Ovary (tissue), 9 donors: ENCODE data around the gene HOXD9. TPM values are rescaled to one million over a fixed set of nuclear protein-coding genes. Genes with fewer than 3 reads are reported as not detected.

Experiments used
- DNase-seq, 5 donors: peaks; one replicate each; pipeline ENCODE4 v3.0.0-alpha.2; 2019 to 2020
- H3K27ac ChIP-seq, 2 donors: fragments of 200-600 bp; one replicate each; pipeline versions ENCODE4 v1.5.1 to v1.8.0; 2019 to 2022
- H3K27me3 ChIP-seq: fragments of 200-600 bp; one replicate; pipeline ENCODE4 v1.8.0; 2022
- H3K36me3 ChIP-seq: fragments of 200-600 bp; sonication (generic); one replicate; pipeline ENCODE4 v1.5.1; 2019
- H3K4me1 ChIP-seq: one replicate; pipeline ENCODE4 v1.8.1; 2013; ENCODE audit warnings: mild to moderate bottlenecking, moderate library complexity; ENCODE audit not compliant: insufficient read depth
- H3K4me3 ChIP-seq: fragments of 200-600 bp; sonication (generic); one replicate; pipeline ENCODE4 v1.5.1; 2017
- H3K9me3 ChIP-seq, 2 donors: fragments of 200-600 bp in 1 of 2; sonication (generic) in 1 of 2; one replicate each; pipeline versions ENCODE4 v1.5.1 to v1.8.1; 2013 to 2019; ENCODE audit warnings: mild to moderate bottlenecking in 1 of 2, moderate library complexity in 1 of 2
- CTCF ChIP-seq, 3 donors: fragments of 450-650 bp in 2 of 3; fragments of 200-600 bp in 1 of 3; IDR thresholded peaks; one replicate each; pipeline versions ENCODE4 v1.5.1 to v1.8.0; 2016 to 2022; ENCODE audit warnings: antibody characterized with exemption in 3 of 3, mild to moderate bottlenecking in 1 of 3
- EP300 ChIP-seq: sonication (generic); formaldehyde crosslinking; IDR thresholded peaks from one replicate; pipeline ENCODE4 v1.6.1; 2017; ENCODE audit warnings: antibody characterized with exemption
- POLR2A ChIP-seq: fragments of 450-650 bp; IDR thresholded peaks from one replicate; pipeline ENCODE4 v1.6.1; 2017; ENCODE audit warnings: antibody characterized with exemption, mild to moderate bottlenecking, moderate library complexity
- WGBS, 3 donors: extraction: QIAGEN DNeasy Blood & Tissue Kit in 1 of 3; methylation state at CpG; one replicate each; pipeline versions ENCODE4 v1.1.5 to v1.1.7; 2013 to 2017; 5-methylcytosine and 5-hydroxymethylcytosine counted together
- intact Hi-C, 4 donors: fragments of 100-400 bp; cut with DNase I; formaldehyde crosslinking; loops; one replicate each; pipeline versions ENCODE4 v1.11.0 to v1.15.1; 2022 to 2023
- polyA plus RNA-seq, 2 donors: library from polyadenylated mRNA; stranded (reverse); fragments of 200-250 nt in 1 of 2; fragments of 350-450 nt in 1 of 2; fragmentation: Illumina TruSeq in 1 of 2; extraction: RNeasy Lipid Tissue Mini Kit (QIAGEN cat#74804) in 1 of 2; gene quantifications; one replicate each; pipeline ENCODE4 v1.2.3, GENCODE V29; 2013 to 2014
- total RNA-seq, 7 donors: library from RNA; depleted of rRNA in 2 of 7; stranded (reverse); fragments of >200 nt in 2 of 7; fragmentation: NEBNext Ultra II Directional in 3 of 7; extraction: Animal tissue kit (Norgen Biotek cat#: 25700) in 3 of 7; gene quantifications; one replicate each; pipeline versions ENCODE4 v1.1.0 to v1.2.4, GENCODE V29; 2016 to 2023
- donor health status: DM: no; HTN: no; CAD: no; lungs with moderate emphysema.
- donor health status: DM: no; HTN: no; CAD: no.
- donor health status: Bipolar disorder and iron deficiency.
- donor health status: DM: yes; HTN: yes; CAD: no.
- donor health status: DM: no; HTN: no; CAD: no.
- donor health status: DM: yes; HTN: yes; CAD: no.

Gene HOXD9
- total and polyA plus RNA-seq, 9 donors: 9.7 to 20.6 (median 12.8) TPM

- Histone ChIP-seq H3K4me1 (peaks cover 16% of the 10 kb centered on the region), H3K27me3 (no peaks in the 10 kb centered on the region), H3K4me3 (peak overlapping the region; percentile 53), H3K27ac (peak overlapping the region; percentile 80 to 99), H3K36me3 (no peaks in the 10 kb centered on the region), H3K9me3 (no peaks in the 10 kb centered on the region)
- TF ChIP-seq CTCF (IDR thresholded peaks at IDR 0.05): no peak
- TF ChIP-seq EP300: no peak
- no peak for TF ChIP-seq POLR2A
- DNase-seq: peak in 4 of 5 donors; percentile 38 to 62 (median 48)
- intact Hi-C loops: loop anchor here in 1 of 4 donors (10.0 kb wide), 1 partner anchor 1126 kb away; the partner anchor contains the start of gene NFE2L2
- WGBS, 3 donors: 4 to 12% (median 9%) methylated on average over 28 of the region's 28 CpGs
These were observed 16.6 kb downstream of the HOXD9 start for GRCh38 chr2:176138923-176139660.

GRCh38 chr2:176139661-176140512, 17.4 kb downstream of the HOXD9 start:
- intact Hi-C loops: loop anchor here (2.0 to 10.0 kb wide), 7 partner anchors 125 to 1125 kb away; partner anchors contain the start of genes MTX2 (in 1 of the 4) and NFE2L2 (in 1 of the 4)
- Histone ChIP-seq H3K27me3 (no peaks in the 10 kb centered on the region), H3K9me3 (no peaks in the 10 kb centered on the region), H3K4me1 (peaks cover 10% of the 10 kb centered on the region), H3K27ac (peak overlapping the region; percentile 80 to 99), H3K36me3 (no peaks in the 10 kb centered on the region), H3K4me3 (peak overlapping the region; percentile 53)
- TF ChIP-seq POLR2A: peak; percentile 42
- TF ChIP-seq EP300: no peak
- TF ChIP-seq CTCF (IDR thresholded peaks at IDR 0.05): no peak
- peak; percentile 72 to 81 (median 75) for DNase-seq
- WGBS, 3 donors: 5 to 6% (median 5%) methylated on average over 41 of the region's 41 CpGs

- 7 to 18% (median 7%) methylated on average over 16 to 48 of the region's 48 CpGs for WGBS, 3 donors
- TF ChIP-seq EP300: no peak
- peak; percentile 98 to 99 (median 98) for TF ChIP-seq CTCF (IDR thresholded peaks at IDR 0.05)
- TF ChIP-seq POLR2A: no peak
- no peaks in the 10 kb centered on the region for H3K36me3 ChIP-seq
- H3K27ac ChIP-seq: peak overlapping the region; percentile 80 to 99
- intact Hi-C loops: loop anchor here (2.0 to 10.0 kb wide), 6 partner anchors 124 to 497 kb away; partner anchors contain the start of gene MTX2 (in 1 of the 4)
- H3K27me3 ChIP-seq: no peaks in the 10 kb centered on the region
- H3K4me1 ChIP-seq: peaks cover 9% of the 10 kb centered on the region
- H3K9me3 ChIP-seq: no peaks in the 10 kb centered on the region
- DNase-seq: peak; percentile 84 to 90 (median 90)
- peak overlapping the region; percentile 53 for H3K4me3 ChIP-seq
These were observed 18.2 kb downstream of the HOXD9 start for GRCh38 chr2:176140513-176141317.

- H3K27me3 ChIP-seq: no peaks in the 10 kb centered on the region
These were observed 19.8 kb downstream of the HOXD9 start for GRCh38 chr2:176142281-176142680.

More at GRCh38 chr2:176142281-176142680, 19.8 kb downstream of the HOXD9 start:
- H3K4me1 ChIP-seq: peaks cover 9% of the 10 kb centered on the region
- WGBS, 3 donors: 85 to 89% (median 88%) methylated on average over 2 of the region's 2 CpGs
- H3K4me3 ChIP-seq: no peak overlapping the region
- no peak for TF ChIP-seq POLR2A
- TF ChIP-seq CTCF (IDR thresholded peaks at IDR 0.05): no peak
- TF ChIP-seq EP300: no peak
- H3K27ac ChIP-seq: no peak overlapping the region
- H3K36me3 ChIP-seq: no peaks in the 10 kb centered on the region
- intact Hi-C loops: loop anchor here in 3 of 4 donors (5.0 to 10.0 kb wide), 4 partner anchors 123 to 495 kb away; partner anchors contain the start of gene MTX2 (in 1 of the 3)
- no peaks in the 10 kb centered on the region for H3K9me3 ChIP-seq
- DNase-seq: peak in 1 of 5 donors; percentile 3
